H1 (cell line): Measurements from ENCODE around the gene TMEM51. TPM values are rescaled to one million over a fixed set of nuclear protein-coding genes. Genes with fewer than 3 reads are reported as not detected.

Experiments used
- CTCF ChIA-PET: fragments of 300-600 bp; sonication (Branson Sonifier 250); formaldehyde crosslinking; loops from one replicate; lab custom pipeline; 2021; ENCODE audit not compliant: partially characterized antibody; lab: Charles Lee
- POLR2A ChIA-PET: fragments of 300-600 bp; sonication (Branson Sonifier 250); formaldehyde crosslinking; loops from one replicate; lab custom pipeline; 2021; ENCODE audit warnings: inconsistent platforms; ENCODE audit not compliant: partially characterized antibody; lab: Charles Lee
- DNase-seq, 2 experiments: peaks; one replicate each; pipeline versions ENCODE4 v3.0.0 to v3.0.0-alpha.2; 2010 to 2022; ENCODE audit warnings: low spot score in 2 of 2, low read depth in 1 of 2, mixed read lengths in 1 of 2
- FAIRE-seq: peaks from 2 replicates; lab custom pipeline; 2011; peaks lifted over from hg19 to GRCh38; lab: Jason Lieb, UNC
- H2AFZ ChIP-seq: 2 replicates; pipeline ENCODE4 v1.8.1; 2012; ENCODE audit warnings: low read length, inconsistent platforms
- H2AK5ac ChIP-seq: 2 replicates; pipeline ENCODE4 v1.6.1; 2013; ENCODE audit warnings: low read depth, low read length
- H2BK120ac ChIP-seq: replicated peaks from 2 replicates; pipeline ENCODE3; 2013; ENCODE audit warnings: low read depth, low read length, inconsistent platforms
- H2BK12ac ChIP-seq: 2 replicates; pipeline ENCODE4 v1.6.1; 2013; ENCODE audit warnings: low read depth, low read length
- H2BK15ac ChIP-seq: 2 replicates; pipeline ENCODE4 v1.6.1; 2013; ENCODE audit warnings: low read length
- H2BK20ac ChIP-seq: 2 replicates; pipeline ENCODE4 v1.6.1; 2013; ENCODE audit warnings: low read length
- H2BK5ac ChIP-seq: 2 replicates; pipeline ENCODE4 v1.6.1; 2013; ENCODE audit warnings: low read depth, low read length
- H3K14ac ChIP-seq: 2 replicates; pipeline ENCODE4 v1.6.1; 2013; ENCODE audit warnings: inconsistent platforms; ENCODE audit not compliant: insufficient read length
- H3K18ac ChIP-seq: 2 replicates; pipeline ENCODE4 v1.6.1; 2013; ENCODE audit warnings: low read length; ENCODE audit errors: extremely low read depth
- H3K23ac ChIP-seq: 2 replicates; pipeline ENCODE4 v1.6.1; 2013; ENCODE audit warnings: inconsistent platforms; ENCODE audit not compliant: insufficient read length
- H3K23me2 ChIP-seq: 2 replicates; pipeline ENCODE4 v1.6.1; 2013; ENCODE audit warnings: low read depth, low read length
- H3K27ac ChIP-seq: 2 replicates; pipeline ENCODE4 v1.6.1; 2011; ENCODE audit warnings: low read depth, low read length, inconsistent platforms
- H3K27me3 ChIP-seq, 4 experiments: replicated peaks in 1 of 4; 1 replicate in 1 of 4; 2 replicates in 3 of 4; pipeline versions ENCODE4 v1.6.1 to v1.8.1; 2011 to 2013; ENCODE audit warnings: low read length in 3 of 4, mild to moderate bottlenecking in 3 of 4, inconsistent platforms in 2 of 4, mixed read lengths in 2 of 4, moderate library complexity in 1 of 4; ENCODE audit not compliant: control insufficient read depth in 3 of 4, insufficient read depth in 3 of 4; ENCODE audit errors: extremely low read depth in 1 of 4
- H3K36me3 ChIP-seq, 4 experiments: 2 replicates each; pipeline versions ENCODE4 v1.6.1 to v1.8.1; 2011 to 2013; ENCODE audit warnings: mild to moderate bottlenecking in 4 of 4, low read length in 3 of 4, moderate library complexity in 2 of 4, control low read depth in 1 of 4, inconsistent platforms in 1 of 4; ENCODE audit not compliant: insufficient read depth in 4 of 4, control insufficient read depth in 2 of 4
- H3K4ac ChIP-seq: replicated peaks from 2 replicates; pipeline ENCODE3; 2013; ENCODE audit warnings: low read length, low read depth, mixed read lengths, inconsistent platforms; ENCODE audit not compliant: insufficient read length
- H3K4me1 ChIP-seq, 4 experiments: replicated peaks in 1 of 4; 1 replicate in 1 of 4; 2 replicates in 3 of 4; pipeline versions ENCODE4 v1.6.1 to v1.8.1; 2011 to 2013; ENCODE audit warnings: low read length in 3 of 4, inconsistent platforms in 2 of 4, mixed read lengths in 1 of 4; ENCODE audit not compliant: insufficient read depth in 4 of 4, control insufficient read depth in 3 of 4
- H3K4me2 ChIP-seq, 2 experiments: 2 replicates each; pipeline versions ENCODE4 v1.6.1 to v1.8.1; 2011 to 2013; ENCODE audit warnings: low read depth in 2 of 2, low read length in 2 of 2, control low read depth in 1 of 2, inconsistent platforms in 1 of 2, mild to moderate bottlenecking in 1 of 2; ENCODE audit not compliant: insufficient read depth in 1 of 2
- H3K4me3 ChIP-seq, 4 experiments: fragments of 200-600, 300-600 bp in 1 of 4; sonication (generic), shearing (Covaris generic), sonication (Bioruptor Twin) in 1 of 4; 2 replicates each; pipeline versions ENCODE4 v1.5.1 to v1.8.1; 2011 to 2016; ENCODE audit warnings: low read length in 4 of 4, low read depth in 3 of 4, control low read depth in 2 of 4, inconsistent platforms in 2 of 4, mild to moderate bottlenecking in 2 of 4, mixed read lengths in 1 of 4, moderate library complexity in 1 of 4; ENCODE audit not compliant: insufficient read depth in 2 of 4; ENCODE audit errors: extremely low read depth in 1 of 4
- H3K56ac ChIP-seq: replicated peaks from 2 replicates; pipeline ENCODE3; 2013; ENCODE audit warnings: low read depth, mild to moderate bottlenecking, mixed read lengths, low read length, inconsistent platforms; ENCODE audit not compliant: insufficient read length
- H3K79me1 ChIP-seq: 2 replicates; pipeline ENCODE4 v1.6.1; 2013; ENCODE audit warnings: low read depth, low read length, control low read depth
- H3K79me2 ChIP-seq, 2 experiments: 2 replicates each; pipeline versions ENCODE4 v1.6.1 to v1.8.1; 2012 to 2013; ENCODE audit warnings: low read length in 2 of 2, mild to moderate bottlenecking in 2 of 2, inconsistent platforms in 1 of 2; ENCODE audit not compliant: insufficient read depth in 2 of 2, control insufficient read depth in 1 of 2
- H3K9ac ChIP-seq, 4 experiments: replicated peaks in 1 of 4; 1 replicate in 1 of 4; 2 replicates in 3 of 4; pipeline versions ENCODE4 v1.6.1 to v1.8.1; 2011 to 2013; ENCODE audit warnings: low read depth in 3 of 4, low read length in 3 of 4, control low read depth in 2 of 4, mild to moderate bottlenecking in 2 of 4, moderate library complexity in 2 of 4, inconsistent platforms in 1 of 4; ENCODE audit errors: extremely low read depth in 1 of 4
- H3K9me3 ChIP-seq, 2 experiments: 2 replicates each; pipeline versions ENCODE4 v1.6.1 to v1.8.1; 2012 to 2013; ENCODE audit warnings: mild to moderate bottlenecking in 2 of 2, moderate library complexity in 2 of 2, control low read depth in 1 of 2, inconsistent platforms in 1 of 2, low read depth in 1 of 2, low read length in 1 of 2, mixed read lengths in 1 of 2; ENCODE audit not compliant: insufficient read depth in 2 of 2
- H4K20me1 ChIP-seq, 2 experiments: replicated peaks in 1 of 2; 2 replicates each; pipeline versions ENCODE3 to v1.8.1; 2011 to 2013; ENCODE audit warnings: inconsistent platforms in 2 of 2, low read length in 2 of 2, mild to moderate bottlenecking in 1 of 2; ENCODE audit not compliant: insufficient read depth in 2 of 2, control insufficient read depth in 1 of 2
- H4K5ac ChIP-seq: 2 replicates; pipeline ENCODE4 v1.6.1; 2013; ENCODE audit warnings: low read length, low read depth, mixed read lengths, inconsistent platforms; ENCODE audit not compliant: insufficient read length
- H4K8ac ChIP-seq: 2 replicates; pipeline ENCODE4 v1.8.0; 2013; ENCODE audit warnings: mild to moderate bottlenecking, moderate library complexity, low read length, inconsistent platforms; ENCODE audit not compliant: insufficient read depth; ENCODE audit errors: extremely low read depth
- H4K91ac ChIP-seq: replicated peaks from 2 replicates; pipeline ENCODE3; 2013; ENCODE audit warnings: low read length, mixed read lengths, inconsistent platforms; ENCODE audit not compliant: insufficient read length
- ATF2 ChIP-seq: IDR thresholded peaks from 2 replicates; pipeline ENCODE4 v1.6.1; 2012; ENCODE audit warnings: low read length, inconsistent platforms
- HDAC6 ChIP-seq: IDR thresholded peaks from one replicate; pipeline ENCODE4 v1.7.1; 2012; ENCODE audit warnings: low read depth, mild to moderate bottlenecking, inconsistent platforms, low read length, moderate library complexity
- NANOG ChIP-seq: IDR thresholded peaks from 2 replicates; pipeline ENCODE4 v1.6.1; 2011; ENCODE audit warnings: low read length, low read depth, mild to moderate bottlenecking, inconsistent platforms; ENCODE audit not compliant: insufficient read depth, poor library complexity, severe bottlenecking
- PHF8 ChIP-seq: fragments of 200-600 bp; sonication (generic); conservative IDR thresholded peaks from 2 replicates; pipeline ENCODE4 v1.7.1; 2012; ENCODE audit warnings: low read depth, mild to moderate bottlenecking, inconsistent platforms, low read length, moderate library complexity
- POLR2AphosphoS5 ChIP-seq: IDR thresholded peaks from 2 replicates; pipeline ENCODE4 v1.6.1; 2011; ENCODE audit warnings: low read depth, low read length
- RAD21 ChIP-seq, 2 experiments: IDR thresholded peaks in 1 of 2; conservative IDR thresholded peaks in 1 of 2; 2 replicates each; pipeline ENCODE4 v1.6.1; 2011; ENCODE audit warnings: low read depth in 2 of 2, low read length in 2 of 2, improper control_type of control experiment in 1 of 2, inconsistent platforms in 1 of 2, mild to moderate bottlenecking in 1 of 2, moderate library complexity in 1 of 2
- RBBP5 ChIP-seq: IDR thresholded peaks from 2 replicates; pipeline ENCODE4 v1.7.1; 2012; ENCODE audit warnings: low read depth, mild to moderate bottlenecking, inconsistent platforms, low read length, moderate library complexity, borderline replicate concordance
- TAF7 ChIP-seq: optimal IDR thresholded peaks from 2 replicates; pipeline ENCODE3; 2011; ENCODE audit warnings: low read depth, mild to moderate bottlenecking, inconsistent platforms, low read length, moderate library complexity, borderline replicate concordance
- TBP ChIP-seq: IDR thresholded peaks from 2 replicates; pipeline ENCODE4 v1.6.1; 2011; ENCODE audit warnings: low read depth, low read length, improper control_type of control experiment
- TEAD4 ChIP-seq: IDR thresholded peaks from 2 replicates; pipeline ENCODE4 v1.6.1; 2012; ENCODE audit warnings: low read depth, low read length, inconsistent platforms, mixed read lengths
- USF2 ChIP-seq: IDR thresholded peaks from 2 replicates; pipeline ENCODE4 v1.6.1; 2011; ENCODE audit warnings: low read length, improper control_type of control experiment
- WGBS, 2 experiments: shearing (Covaris generic) in 1 of 2; methylation state at CpG; one replicate each; pipeline versions ENCODE4 v1.1.6 to v1.1.7; 2013 to 2015; ENCODE audit warnings: low lambda C conversion rate in 2 of 2, mixed read lengths in 2 of 2, inconsistent platforms in 1 of 2, low coverage in 1 of 2, missing lambda C conversion rate in 1 of 2; ENCODE audit not compliant: insufficient replicate concordance in 2 of 2, insufficient coverage in 1 of 2, insufficient read length in 1 of 2; ENCODE audit errors: extremely low coverage in 1 of 2, missing lambda C conversion rate in 1 of 2; 5-methylcytosine and 5-hydroxymethylcytosine counted together
- polyA plus RNA-seq, 7 experiments: library from polyadenylated mRNA; depleted of rRNA in 3 of 7; stranded (reverse) in 5 of 7; unstranded in 2 of 7; fragments of >200 nt in 5 of 7; fragments of 200-250 nt in 2 of 7; gene quantifications; 1 replicate in 5 of 7; 2 replicates in 1 of 7; 4 replicates in 1 of 7; pipeline versions ENCODE4 v1.2.1 to v1.2.3, GENCODE V29; 2011 to 2013; ENCODE audit warnings: missing spikeins in 2 of 7, mixed read lengths in 2 of 7
- total RNA-seq: library from RNA; stranded (reverse); fragmentation: NEBNext Ultra II Directional; extraction: Animal tissue kit (Norgen Biotek cat#: 25700); gene quantifications from 2 replicates; pipeline ENCODE4 v1.2.1, GENCODE V29; 2021

The TMEM51 gene
- total and polyA plus RNA-seq, 2 of the 8 experiments (the other 6 are each of a cell fraction or from before 2014, with no cell fraction given), result 9.9 to 10.7 TPM

- Histone ChIP-seq H4K20me1 (no peaks in the 10 kb centered on the region), H2BK120ac (no peak overlapping the region), H3K18ac (no peak overlapping the region), H3K79me2 (no peaks in the 10 kb centered on the region), H3K9ac (no peak overlapping the region), H3K27me3 (no peaks in the 10 kb centered on the region), H3K23ac (no peak overlapping the region), H2AFZ (peak overlapping the region; percentile 72), H3K79me1 (no peaks in the 10 kb centered on the region), H4K91ac (no peak overlapping the region), H2BK5ac (no peak overlapping the region), H3K4ac (no peak overlapping the region), H4K8ac (no peak overlapping the region), H3K36me3 (no peaks in the 10 kb centered on the region), H3K4me1 (peaks cover 0 to 4% (median 1%) of the 10 kb centered on the region in 4 experiments; a peak in 3 of 7 replicates), H2BK15ac (no peak overlapping the region), H3K23me2 (no peaks in the 10 kb centered on the region), H3K9me3 (no peaks in the 10 kb centered on the region), H3K4me2 (no peak overlapping the region), H2AK5ac (no peak overlapping the region), H2BK12ac (no peak overlapping the region), H3K27ac (no peak overlapping the region), H2BK20ac (no peak overlapping the region), H3K56ac (no peak overlapping the region), H4K5ac (no peak overlapping the region), H3K14ac (no peak overlapping the region), H3K4me3 (no peak overlapping the region)
- ChIA-PET CTCF (interaction anchor here (1.0 to 2.2 kb wide), 6 partner anchors 11 to 67 kb away, joined by 3 to 9 read pairs (median 4); no protein-coding TSS in a partner anchor), POLR2A (no interaction called here)
- no peak for FAIRE-seq
- no peak for DNase-seq
- WGBS, 2 experiments, result 94% methylated on average over 9 of the region's 9 CpGs; no CpG with 5 or more reads in 1 of the 2 experiments
- no peak for TF ChIP-seq POLR2AphosphoS5
- no peak for TF ChIP-seq USF2
- TF ChIP-seq RBBP5, result no peak
- TF ChIP-seq TEAD4, result no peak
- no peak for TF ChIP-seq TAF7
- no peak for TF ChIP-seq ATF2
- TF ChIP-seq PHF8, result no peak
- no peak for TF ChIP-seq TBP
- TF ChIP-seq HDAC6, result no peak
- no peak for TF ChIP-seq RAD21 (IDR thresholded peaks at IDR 0.05 in 1 of 2, conservative IDR thresholded peaks at IDR 0.05 in 1 of 2; ENCODE audit: low read depth in 2 of 2, low read length in 2 of 2)
- no peak for TF ChIP-seq NANOG
Observed at GRCh38 chr1:15236746-15237145, 83.2 kb downstream of the TMEM51 start.
